ENCODE results near the gene CIPC. TPM values are rescaled to one million over a fixed set of nuclear protein-coding genes. Genes with fewer than 3 reads are reported as not detected.

The CIPC gene
- total and polyA plus RNA-seq, 2 of the 13 experiments (the other 11 are each of a cell fraction or from before 2014, with no cell fraction given), result 7.6 to 13.9 TPM

DNA sequence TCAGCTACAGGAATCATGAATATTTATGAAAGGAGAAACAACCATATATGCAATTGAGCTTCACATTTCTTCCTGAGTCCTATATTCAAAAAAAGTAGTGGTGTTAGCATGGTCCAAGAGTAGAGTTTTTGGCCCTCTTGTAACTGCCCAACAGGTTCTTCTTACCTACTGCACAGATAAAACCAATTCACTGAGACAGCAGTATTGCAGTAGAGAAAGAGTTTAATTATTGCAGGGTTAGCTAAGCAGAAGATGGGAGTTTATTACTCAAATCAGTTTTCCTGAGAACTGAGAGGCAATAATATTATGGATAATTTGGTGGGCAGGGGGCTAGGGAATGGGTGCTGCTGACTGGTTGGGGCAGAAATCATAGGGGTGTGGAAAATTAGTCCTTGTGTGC is 6.5 kb upstream of the CIPC start:
- no peak for TF ChIP-seq TOE1 (CRISPR knock-in tag; IDR thresholded peaks at IDR 0.05)
- no peak for TF ChIP-seq TARDBP (CRISPR knock-in tag; IDR thresholded peaks at IDR 0.05)
- H3K27ac ChIP-seq (ENCODE audit: extremely low read length, insufficient read depth, low read length), result no peak overlapping the region
- in situ Hi-C loops (cut with HindIII; ENCODE audit: extremely low pct_ligation_motif_present, low pct_unique_long_range_greater_than_20kb), result no loop called here
- no peaks in the 10 kb centered on the region for H3K27me3 ChIP-seq (ENCODE audit: control insufficient read depth in 1 of 2, insufficient read depth in 2 of 2, low read length in 2 of 2)
- no peak overlapping the region for H3K4me2 ChIP-seq (ENCODE audit: low read depth, low read length)
- no peaks in the 10 kb centered on the region for H3K36me3 ChIP-seq (replicated peaks in 1 of 2; ENCODE audit: control insufficient read depth in 1 of 2, insufficient read depth in 2 of 2, low read length in 2 of 2)
- H2AFZ ChIP-seq (ENCODE audit: low read length), result no peak overlapping the region
- intact Hi-C loops (cut with micrococcal nuclease; ENCODE audit: unreplicated experiment), result no loop called here
- H3K9ac ChIP-seq (ENCODE audit: insufficient read depth, low read depth, low read length), result no peak overlapping the region
- no TSS peak for BruUV-seq (replicated peaks)
- no peaks in the 10 kb centered on the region for H4K20me1 ChIP-seq (ENCODE audit: insufficient read depth, low read length)
- ATAC-seq (no peak), DNase-seq (ENCODE audit: low spot score) (no peak), FAIRE-seq (no peak)
- CTCF ChIA-PET (ENCODE audit: low intra/inter-chr PET ratio, low total read pairs), result no interaction called here
- H3K79me2 ChIP-seq (ENCODE audit: insufficient read depth, low read length), result no peaks in the 10 kb centered on the region
- H3K4me1 ChIP-seq (ENCODE audit: insufficient read depth, low read length), result peaks cover 10% of the 10 kb centered on the region
- H3K9me3 ChIP-seq (ENCODE audit: low read length), result peaks cover 15% of the 10 kb centered on the region
- POLR2A ChIA-PET, result no interaction called here
- no peak overlapping the region for H3K4me3 ChIP-seq (replicated peaks in 1 of 3; ENCODE audit: insufficient read depth in 1 of 3, low read depth in 2 of 3, low read length in 3 of 3)

GRCh38 chr14:77092676-77093075 is 5.4 kb upstream of the CIPC start:
- Histone ChIP-seq H3K27ac (ENCODE audit: extremely low read length, insufficient read depth, low read length) (no peak overlapping the region), H3K36me3 (replicated peaks in 1 of 2; ENCODE audit: control insufficient read depth in 1 of 2, insufficient read depth in 2 of 2, low read length in 2 of 2) (no peaks in the 10 kb centered on the region), H3K4me2 (ENCODE audit: low read depth, low read length) (no peak overlapping the region), H3K4me3 (replicated peaks in 1 of 3; ENCODE audit: insufficient read depth in 1 of 3, low read depth in 2 of 3, low read length in 3 of 3) (no peak overlapping the region), H3K9ac (ENCODE audit: insufficient read depth, low read depth, low read length) (no peak overlapping the region), H2AFZ (ENCODE audit: low read length) (no peak overlapping the region), H3K79me2 (ENCODE audit: insufficient read depth, low read length) (peaks cover 4% of the 10 kb centered on the region), H4K20me1 (ENCODE audit: insufficient read depth, low read length) (no peaks in the 10 kb centered on the region), H3K9me3 (ENCODE audit: low read length) (peaks cover 15% of the 10 kb centered on the region), H3K4me1 (ENCODE audit: insufficient read depth, low read length) (peaks cover 17% of the 10 kb centered on the region), H3K27me3 (ENCODE audit: control insufficient read depth in 1 of 2, insufficient read depth in 2 of 2, low read length in 2 of 2) (no peaks in the 10 kb centered on the region)
- WGBS (ENCODE audit: low lambda C conversion rate), result 17% methylated on average over 3 of the region's 3 CpGs
- no peak for DNase-seq (ENCODE audit: low spot score)
- no peak for ATAC-seq
- FAIRE-seq, result no peak
- POLR2A ChIA-PET, result no interaction called here
- in situ Hi-C loops (cut with HindIII; ENCODE audit: extremely low pct_ligation_motif_present, low pct_unique_long_range_greater_than_20kb), result no loop called here
- no peak for TF ChIP-seq ZNF761 (CRISPR knock-in tag; conservative IDR thresholded peaks at IDR 0.05)
- no peak for TF ChIP-seq EZH2 (conservative IDR thresholded peaks at IDR 0.05; ENCODE audit: low read depth, low read length)
- TF ChIP-seq ZNF614 (CRISPR knock-in tag; IDR thresholded peaks at IDR 0.05; ENCODE audit: borderline replicate concordance), result no peak
- no peak for TF ChIP-seq ZFP36 (IDR thresholded peaks at IDR 0.05; ENCODE audit: borderline replicate concordance, low read depth, low read length, partially characterized antibody)
- no peak for TF ChIP-seq ZNF790 (CRISPR knock-in tag; IDR thresholded peaks at IDR 0.05; ENCODE audit: borderline replicate concordance)
- no peak for TF ChIP-seq SRSF4 (IDR thresholded peaks at IDR 0.05; ENCODE audit: low read depth, low read length, poor library complexity, severe bottlenecking)
- TF ChIP-seq SKI (IDR thresholded peaks at IDR 0.05; ENCODE audit: partially characterized antibody), result no peak
- TF ChIP-seq PPARG (CRISPR knock-in tag; conservative IDR thresholded peaks at IDR 0.05), result no peak
- no peak for TF ChIP-seq ZNF329 (CRISPR knock-in tag; IDR thresholded peaks at IDR 0.05; ENCODE audit: low read depth)
- TF ChIP-seq SMAD3 (CRISPR knock-in tag; IDR thresholded peaks at IDR 0.05), result no peak
- TF ChIP-seq SMYD3 (CRISPR knock-in tag; IDR thresholded peaks at IDR 0.05), result no peak
- TF ChIP-seq, protein P1, sequence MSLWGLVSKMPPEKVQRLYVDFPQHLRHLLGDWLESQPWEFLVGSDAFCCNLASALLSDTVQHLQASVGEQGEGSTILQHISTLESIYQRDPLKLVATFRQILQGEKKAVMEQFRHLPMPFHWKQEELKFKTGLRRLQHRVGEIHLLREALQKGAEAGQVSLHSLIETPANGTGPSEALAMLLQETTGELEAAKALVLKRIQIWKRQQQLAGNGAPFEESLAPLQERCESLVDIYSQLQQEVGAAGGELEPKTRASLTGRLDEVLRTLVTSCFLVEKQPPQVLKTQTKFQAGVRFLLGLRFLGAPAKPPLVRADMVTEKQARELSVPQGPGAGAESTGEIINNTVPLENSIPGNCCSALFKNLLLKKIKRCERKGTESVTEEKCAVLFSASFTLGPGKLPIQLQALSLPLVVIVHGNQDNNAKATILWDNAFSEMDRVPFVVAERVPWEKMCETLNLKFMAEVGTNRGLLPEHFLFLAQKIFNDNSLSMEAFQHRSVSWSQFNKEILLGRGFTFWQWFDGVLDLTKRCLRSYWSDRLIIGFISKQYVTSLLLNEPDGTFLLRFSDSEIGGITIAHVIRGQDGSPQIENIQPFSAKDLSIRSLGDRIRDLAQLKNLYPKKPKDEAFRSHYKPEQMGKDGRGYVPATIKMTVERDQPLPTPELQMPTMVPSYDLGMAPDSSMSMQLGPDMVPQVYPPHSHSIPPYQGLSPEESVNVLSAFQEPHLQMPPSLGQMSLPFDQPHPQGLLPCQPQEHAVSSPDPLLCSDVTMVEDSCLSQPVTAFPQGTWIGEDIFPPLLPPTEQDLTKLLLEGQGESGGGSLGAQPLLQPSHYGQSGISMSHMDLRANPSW (CRISPR knock-in tag; IDR thresholded peaks at IDR 0.05; ENCODE audit: borderline replicate concordance), result no peak
- no peak for TF ChIP-seq ZNF652 (CRISPR knock-in tag; IDR thresholded peaks at IDR 0.05; ENCODE audit: borderline replicate concordance, low read depth)
- CTCF ChIA-PET (ENCODE audit: low intra/inter-chr PET ratio, low total read pairs), result no interaction called here
- intact Hi-C loops (cut with micrococcal nuclease; ENCODE audit: unreplicated experiment), result no loop called here
- no TSS peak for BruUV-seq (replicated peaks)
